Glutamatergic neuron (in vitro differentiated cells): ENCODE measurements around the gene CD163. TPM values are rescaled to one million over a fixed set of nuclear protein-coding genes. Genes with fewer than 3 reads are reported as not detected.
"Not testable (repeated sequence)": the region's sequence is repeated elsewhere in the genome, so short reads cannot be mapped to it uniquely, and the experiment has no call there.

Source experiments
- DNase-seq: peaks from one replicate; pipeline ENCODE4 v3.0.0; 2022
- H3K27ac Mint-ChIP-seq: one replicate; pipeline ENCODE4 v1.8.0; 2020; ENCODE audit warnings: mild to moderate bottlenecking, mixed read lengths, inconsistent platforms; ENCODE audit not compliant: unreplicated experiment
- H3K27me3 Mint-ChIP-seq: one replicate; pipeline ENCODE4 v1.8.0; 2020; ENCODE audit warnings: mild to moderate bottlenecking, moderate library complexity, mixed read lengths, inconsistent platforms; ENCODE audit not compliant: unreplicated experiment
- H3K36me3 Mint-ChIP-seq: one replicate; pipeline ENCODE4 v1.8.0; 2020; ENCODE audit warnings: mild to moderate bottlenecking, mixed read lengths, inconsistent platforms; ENCODE audit not compliant: unreplicated experiment
- H3K4me1 Mint-ChIP-seq: one replicate; pipeline ENCODE4 v1.8.0; 2020; ENCODE audit warnings: mild to moderate bottlenecking, low read depth, mixed read lengths, inconsistent platforms; ENCODE audit not compliant: unreplicated experiment
- H3K4me3 Mint-ChIP-seq: one replicate; pipeline ENCODE4 v1.8.0; 2020; ENCODE audit warnings: mild to moderate bottlenecking, mixed read lengths, inconsistent platforms; ENCODE audit not compliant: unreplicated experiment
- H3K9me3 Mint-ChIP-seq: one replicate; pipeline ENCODE4 v1.8.0; 2020; ENCODE audit warnings: mild to moderate bottlenecking, moderate library complexity, mixed read lengths, inconsistent platforms; ENCODE audit not compliant: unreplicated experiment
- CTCF ChIP-seq: fragments of 200-600 bp; sonication (generic); IDR thresholded peaks from one replicate; pipeline ENCODE4 v1.5.0; 2021; ENCODE audit not compliant: partially characterized antibody, unreplicated experiment
- long read RNA-seq: library from polyadenylated mRNA; unstranded; transcript quantifications from one replicate; pipeline ENCODE4 v2.0.0, GENCODE V29; 2020; ENCODE audit not compliant: unreplicated experiment
- total RNA-seq: library from RNA; stranded (reverse); fragmentation: NEBNext Ultra II Directional; extraction: Animal tissue kit (Norgen Biotek cat#: 25700); gene quantifications from one replicate; pipeline ENCODE4 v1.2.1, GENCODE V29; 2021; ENCODE audit not compliant: unreplicated experiment

The CD163 gene
- 20.6 TPM for total RNA-seq
- long read RNA-seq, partial matches to known transcripts = 10 of 12 reads
- long read RNA-seq, other reads (novel, unspliced or antisense) = 2 of 12 reads

- no peak for DNase-seq
- no peak within 1 kb of the TSS for H3K27ac Mint-ChIP-seq
- no peak for TF ChIP-seq CTCF
- peaks cover 4% of the 10 kb centered on the region for H3K9me3 Mint-ChIP-seq
- no peaks in the 10 kb centered on the region for H3K4me1 Mint-ChIP-seq
- H3K36me3 Mint-ChIP-seq = peaks cover 2% of the 10 kb centered on the region
- H3K4me3 Mint-ChIP-seq = no peak within 1 kb of the TSS
- H3K27me3 Mint-ChIP-seq = no peaks in the 10 kb centered on the region
Observed at GRCh38 chr12:7503686-7504415, at the start of gene CD163. CD163 (minus strand) TSS chr12:7503777; CDS start chr12:7503690, 87 bp downstream.

GRCh38 chr12:7542813-7543212 lies 39.2 kb upstream of the CD163 start:
- peaks cover 2% of the 10 kb centered on the region for H3K27me3 Mint-ChIP-seq
- no peak overlapping the region for H3K4me3 Mint-ChIP-seq
- peaks cover 3% of the 10 kb centered on the region for H3K9me3 Mint-ChIP-seq
- no peaks in the 10 kb centered on the region for H3K4me1 Mint-ChIP-seq
- H3K36me3 Mint-ChIP-seq = peaks cover 5% of the 10 kb centered on the region
- no peak for TF ChIP-seq CTCF
- no peak overlapping the region for H3K27ac Mint-ChIP-seq
- DNase-seq = no peak

GRCh38 chr12:7542046-7542445 lies 38.5 kb upstream of the CD163 start:
- TF ChIP-seq CTCF = no peak
- H3K27me3 Mint-ChIP-seq = peaks cover 2% of the 10 kb centered on the region
- no peak overlapping the region for H3K27ac Mint-ChIP-seq
- no peak for DNase-seq
- H3K9me3 Mint-ChIP-seq = peaks cover 3% of the 10 kb centered on the region
- no peaks in the 10 kb centered on the region for H3K4me1 Mint-ChIP-seq
- peaks cover 5% of the 10 kb centered on the region for H3K36me3 Mint-ChIP-seq
- no peak overlapping the region for H3K4me3 Mint-ChIP-seq

GRCh38 chr12:7514416-7514815 lies 10.8 kb upstream of the CD163 start:
- H3K36me3 Mint-ChIP-seq = peaks cover 11% of the 10 kb centered on the region
- TF ChIP-seq CTCF = no peak
- H3K9me3 Mint-ChIP-seq = peaks cover 2% of the 10 kb centered on the region
- H3K4me1 Mint-ChIP-seq = no peaks in the 10 kb centered on the region
- no peak for DNase-seq
- H3K27ac Mint-ChIP-seq = no peak overlapping the region
- peaks cover 2% of the 10 kb centered on the region for H3K27me3 Mint-ChIP-seq
- no peak overlapping the region for H3K4me3 Mint-ChIP-seq

- peaks cover 2% of the 10 kb centered on the region for H3K27me3 Mint-ChIP-seq
- no peak for DNase-seq
- H3K4me1 Mint-ChIP-seq = no peaks in the 10 kb centered on the region
- no peak overlapping the region for H3K4me3 Mint-ChIP-seq
- peaks cover 19% of the 10 kb centered on the region for H3K36me3 Mint-ChIP-seq
- H3K27ac Mint-ChIP-seq = no peak overlapping the region
- TF ChIP-seq CTCF = no peak
- peaks cover 5% of the 10 kb centered on the region for H3K9me3 Mint-ChIP-seq
Observed at GRCh38 chr12:7512553-7512952, 9.0 kb upstream of the CD163 start.

GRCh38 chr12:7509793-7510470 lies 6.4 kb upstream of the CD163 start:
- not testable (repeated sequence) for H3K4me3 Mint-ChIP-seq, H3K27me3 Mint-ChIP-seq, DNase-seq, H3K9me3 Mint-ChIP-seq, H3K4me1 Mint-ChIP-seq, H3K27ac Mint-ChIP-seq
- peaks cover 19% of the 10 kb centered on the region for H3K36me3 Mint-ChIP-seq
